Psoas muscle (tissue), 8 donors: Measurements from ENCODE around the gene CA9. TPM values are rescaled to one million over a fixed set of nuclear protein-coding genes. Genes with fewer than 3 reads are reported as not detected.

ENCODE experiments used
- ATAC-seq, 4 donors: fragments of 200-7000 bp; cut with Tn5 transposase; one replicate each; pipeline ENCODE4 v1.9.1; 2020; ENCODE audit warnings: moderate library complexity in 3 of 4, mild to moderate bottlenecking in 2 of 4
- DNase-seq, 2 donors: peaks; one replicate each; pipeline ENCODE4 v3.0.0-alpha.2; 2020
- H3K27ac ChIP-seq: fragments of 200-600 bp; one replicate; pipeline ENCODE4 v1.8.0; 2022
- H3K27me3 ChIP-seq, 3 donors: fragments of 200-600 bp in 1 of 3; one replicate each; pipeline versions ENCODE4 v1.6.1 to v1.8.0; 2013 to 2022; ENCODE audit warnings: low read length in 2 of 3, mild to moderate bottlenecking in 2 of 3, moderate library complexity in 1 of 3; ENCODE audit not compliant: insufficient read depth in 3 of 3
- H3K36me3 ChIP-seq, 2 donors: fragments of 200-600 bp in 1 of 2; one replicate each; pipeline versions ENCODE4 v1.6.1 to v1.8.0; 2013 to 2022; ENCODE audit warnings: low read depth in 1 of 2, mild to moderate bottlenecking in 1 of 2, moderate library complexity in 1 of 2; ENCODE audit not compliant: insufficient read depth in 1 of 2
- H3K4me1 ChIP-seq: fragments of 200-600 bp; one replicate; pipeline ENCODE4 v1.8.0; 2022
- H3K4me3 ChIP-seq: fragments of 200-600 bp; one replicate; pipeline ENCODE4 v1.8.0; 2022; ENCODE audit warnings: mild to moderate bottlenecking
- H3K9me3 ChIP-seq: fragments of 200-600 bp; one replicate; pipeline ENCODE4 v1.8.0; 2022
- WGBS, 3 donors: extraction: QIAGEN DNeasy Blood & Tissue Kit; methylation state at CpG; one replicate each; pipeline versions ENCODE4 v1.1.6 to v1.1.7; 2013; 5-methylcytosine and 5-hydroxymethylcytosine counted together
- intact Hi-C, 2 donors: fragments of 100-400 bp; cut with DNase I; formaldehyde crosslinking; loops; one replicate each; pipeline versions ENCODE4 v1.11.0 to v1.14.2; 2022
- polyA plus RNA-seq, 3 donors: library from polyadenylated mRNA; stranded (reverse); fragments of 200-250 nt; gene quantifications; one replicate each; pipeline ENCODE4 v1.2.3, GENCODE V29; 2013
- total RNA-seq, 4 donors: library from RNA; stranded (reverse); fragmentation: NEBNext Ultra II Directional in 2 of 4; extraction: Animal tissue kit (Norgen Biotek cat#: 25700) in 2 of 4; gene quantifications; one replicate each; pipeline versions ENCODE4 v1.2.1 to v1.2.4, GENCODE V29; 2021 to 2023
- TF ChIP-seq, protein P1 (sequence below): fragments of 200-600 bp; IDR thresholded peaks from one replicate; pipeline ENCODE4 v1.8.0; 2022; ENCODE audit warnings: antibody characterized with exemption
- donor health status: healthy with polysubstance abuse.
- donor health status: DM: no; HTN: no; CAD: no; lungs with moderate emphysema.
- donor health status: Bipolar disorder and iron deficiency.
- donor health status: healthy.
- donor health status: DM: yes; HTN: yes; CAD: no.
- donor health status: DM: no; HTN: no; CAD: no.
- donor health status: DM: no; HTN: no; CAD: no.
- donor health status: DM: yes; HTN: yes; CAD: no.

CA9 gene
- total and polyA plus RNA-seq, 7 donors, result 0.03 to 0.49 (median 0.05) TPM; not detected in 4

GRCh38 chr9:35700942-35701341 lies 27.2 kb downstream of the CA9 start:
- ATAC-seq (no peak), DNase-seq (no peak)
- TF ChIP-seq, protein P1, sequence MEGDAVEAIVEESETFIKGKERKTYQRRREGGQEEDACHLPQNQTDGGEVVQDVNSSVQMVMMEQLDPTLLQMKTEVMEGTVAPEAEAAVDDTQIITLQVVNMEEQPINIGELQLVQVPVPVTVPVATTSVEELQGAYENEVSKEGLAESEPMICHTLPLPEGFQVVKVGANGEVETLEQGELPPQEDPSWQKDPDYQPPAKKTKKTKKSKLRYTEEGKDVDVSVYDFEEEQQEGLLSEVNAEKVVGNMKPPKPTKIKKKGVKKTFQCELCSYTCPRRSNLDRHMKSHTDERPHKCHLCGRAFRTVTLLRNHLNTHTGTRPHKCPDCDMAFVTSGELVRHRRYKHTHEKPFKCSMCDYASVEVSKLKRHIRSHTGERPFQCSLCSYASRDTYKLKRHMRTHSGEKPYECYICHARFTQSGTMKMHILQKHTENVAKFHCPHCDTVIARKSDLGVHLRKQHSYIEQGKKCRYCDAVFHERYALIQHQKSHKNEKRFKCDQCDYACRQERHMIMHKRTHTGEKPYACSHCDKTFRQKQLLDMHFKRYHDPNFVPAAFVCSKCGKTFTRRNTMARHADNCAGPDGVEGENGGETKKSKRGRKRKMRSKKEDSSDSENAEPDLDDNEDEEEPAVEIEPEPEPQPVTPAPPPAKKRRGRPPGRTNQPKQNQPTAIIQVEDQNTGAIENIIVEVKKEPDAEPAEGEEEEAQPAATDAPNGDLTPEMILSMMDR, result no peak
- Histone ChIP-seq H3K9me3 (no peaks in the 10 kb centered on the region), H3K27ac (no peak overlapping the region), H3K4me3 (no peak overlapping the region), H3K4me1 (peaks cover 3% of the 10 kb centered on the region), H3K36me3 (peaks cover 26 to 100% of the 10 kb centered on the region in 2 donors), H3K27me3 (no peaks in the 10 kb centered on the region)
- intact Hi-C loops, result loop anchor here in 1 of 2 donors (10.0 kb wide), 1 partner anchor 296 kb away; no protein-coding TSS in a partner anchor

GRCh38 chr9:35702696-35703095 lies 29.0 kb downstream of the CA9 start:
- Histone ChIP-seq H3K4me3 (no peak overlapping the region), H3K27ac (no peak overlapping the region), H3K4me1 (no peaks in the 10 kb centered on the region), H3K9me3 (no peaks in the 10 kb centered on the region), H3K36me3 (peaks cover 36 to 100% of the 10 kb centered on the region in 2 donors), H3K27me3 (no peaks in the 10 kb centered on the region)
- intact Hi-C loops, result loop anchor here in 1 of 2 donors (10.0 kb wide), 1 partner anchor 298 kb away; no protein-coding TSS in a partner anchor
- TF ChIP-seq, protein P1, result no peak
- no peak for ATAC-seq
- peak in 1 of 2 donors; percentile 4 for DNase-seq
- WGBS, 3 donors, result 93 to 99% (median 96%) methylated on average over 7 of the region's 7 CpGs

GRCh38 chr9:35703906-35704672 lies 30.4 kb downstream of the CA9 start:
- no peak for ATAC-seq
- intact Hi-C loops, result loop anchor here in 1 of 2 donors (10.0 kb wide), 1 partner anchor 299 kb away; no protein-coding TSS in a partner anchor
- DNase-seq, result no peak
- TF ChIP-seq, protein P1, result no peak
- H3K36me3 ChIP-seq, result peaks cover 30 to 100% of the 10 kb centered on the region in 2 donors
- no peaks in the 10 kb centered on the region for H3K4me1 ChIP-seq
- no peak overlapping the region for H3K4me3 ChIP-seq
- no peaks in the 10 kb centered on the region for H3K27me3 ChIP-seq
- 91 to 94% (median 92%) methylated on average over 24 to 26 of the region's 26 CpGs for WGBS, 3 donors
- no peak overlapping the region for H3K27ac ChIP-seq
- H3K9me3 ChIP-seq, result no peaks in the 10 kb centered on the region

DNA sequence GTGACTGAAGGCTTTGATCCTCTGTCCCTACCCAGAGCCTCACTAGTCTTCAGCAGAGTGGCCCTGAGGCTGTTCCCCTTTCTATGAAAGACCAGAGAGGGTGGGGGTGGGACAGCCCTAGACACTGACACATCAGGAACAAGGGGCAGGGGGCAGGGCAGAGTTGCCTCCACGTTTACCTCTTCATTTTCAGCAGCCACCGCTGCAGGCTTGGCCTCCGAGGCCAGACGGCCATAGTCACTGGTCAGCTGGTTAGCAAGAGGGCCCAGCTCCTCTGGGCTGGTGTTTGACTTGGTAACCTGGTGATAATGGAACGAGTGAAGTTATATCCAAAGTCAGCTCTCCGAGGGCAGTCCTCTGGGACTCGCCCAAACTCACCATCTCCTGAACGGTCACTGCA lies 31.6 kb downstream of the CA9 start:
- Histone ChIP-seq H3K9me3 (no peaks in the 10 kb centered on the region), H3K36me3 (peaks cover 18 to 99% of the 10 kb centered on the region in 2 donors), H3K4me3 (no peak overlapping the region), H3K4me1 (no peaks in the 10 kb centered on the region), H3K27me3 (no peaks in the 10 kb centered on the region), H3K27ac (no peak overlapping the region)
- 73 to 89% (median 76%) methylated on average over 8 of the region's 8 CpGs for WGBS, 3 donors
- intact Hi-C loops, result loop anchor here in 1 of 2 donors (10.0 kb wide), 1 partner anchor 301 kb away; no protein-coding TSS in a partner anchor
- TF ChIP-seq, protein P1, result no peak
- DNase-seq (no peak), ATAC-seq (no peak)
